HPDE6-E6E7 (cell line): ENCODE data around the gene MB21D2.
A peak's percentile ranks its signal among the peaks of the same experiment; 100 is the strongest.
"Not testable (repeated sequence)": the region's sequence is repeated elsewhere in the genome, so short reads cannot be mapped to it uniquely, and the experiment has no call there.

Experiments
- DNase-seq: peaks from one replicate; pipeline ENCODE4 v3.0.0; 2011; ENCODE audit warnings: missing footprints; ENCODE audit errors: extremely low spot score

Gene MB21D2

DNA sequence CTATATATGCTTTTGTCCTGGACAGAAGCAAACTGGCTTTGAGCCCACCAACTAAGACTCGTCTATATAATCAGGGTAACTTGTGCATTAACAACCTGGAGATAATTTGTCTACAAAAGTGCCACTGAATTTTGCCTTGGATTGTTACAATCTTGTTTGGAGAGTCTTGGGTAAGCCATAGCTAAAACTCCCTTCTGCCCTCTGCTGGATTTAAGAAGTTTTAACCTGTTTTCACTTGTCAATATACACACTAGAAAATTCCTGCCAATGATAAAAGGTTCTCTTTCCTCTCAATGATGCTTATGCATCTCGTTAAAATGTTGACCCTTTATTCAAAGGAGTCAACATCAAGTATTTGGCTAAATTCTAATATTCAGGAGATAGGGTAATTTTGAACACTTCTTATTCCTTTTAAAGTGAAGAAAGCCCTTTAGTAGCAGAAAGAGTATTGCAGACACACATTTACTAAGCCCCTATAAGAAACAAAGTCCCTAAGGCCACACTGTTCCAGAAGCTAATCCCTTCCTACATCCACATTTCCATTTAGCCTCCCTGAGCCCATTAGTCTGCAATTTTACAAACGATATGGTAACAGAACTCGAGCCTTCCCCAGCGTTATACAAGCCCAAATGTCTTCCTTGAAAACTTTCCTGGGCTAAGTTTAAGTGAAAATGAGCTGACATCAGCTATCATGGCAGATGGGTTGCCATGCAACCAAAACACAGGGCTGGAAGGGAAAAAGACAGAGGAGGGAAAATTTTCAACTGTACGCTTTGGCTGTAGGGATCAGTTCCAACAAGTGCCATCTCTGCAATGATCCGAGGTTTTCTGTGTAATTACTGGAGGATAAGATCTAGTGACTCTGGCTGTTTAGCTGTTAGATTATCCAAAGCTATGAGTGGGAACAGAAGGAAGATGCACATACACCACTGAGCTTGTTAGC is 114.4 kb downstream of the MB21D2 start:
- DNase-seq = peak; percentile 29

GRCh38 chr3:192801985-192802384 is 115.7 kb downstream of the MB21D2 start:
- DNase-seq = no peak

- no peak for DNase-seq
These were observed 117.9 kb downstream of the MB21D2 start for GRCh38 chr3:192799721-192800120.

DNA sequence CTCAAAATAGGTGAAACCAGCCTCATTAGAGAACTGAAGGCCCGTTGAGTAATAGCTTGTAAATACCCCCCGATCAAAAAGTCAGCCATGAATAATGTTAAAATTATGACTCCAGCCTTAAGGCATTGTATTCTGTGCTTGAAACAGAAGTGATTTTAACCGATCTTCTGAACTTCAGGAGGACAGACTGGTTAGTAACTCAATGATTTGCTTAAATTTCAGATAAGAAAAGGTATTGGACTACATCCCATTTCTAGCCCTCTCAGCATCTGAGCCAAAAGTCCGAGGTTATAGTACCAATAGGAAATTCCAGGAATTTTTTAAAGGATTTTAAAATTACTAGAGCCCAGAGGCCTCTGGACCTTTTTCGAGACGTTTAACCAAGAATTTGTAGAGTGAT is 122.6 kb downstream of the MB21D2 start:
- DNase-seq = no peak

GRCh38 chr3:192794216-192794615 is 123.4 kb downstream of the MB21D2 start:
- no peak for DNase-seq

DNA sequence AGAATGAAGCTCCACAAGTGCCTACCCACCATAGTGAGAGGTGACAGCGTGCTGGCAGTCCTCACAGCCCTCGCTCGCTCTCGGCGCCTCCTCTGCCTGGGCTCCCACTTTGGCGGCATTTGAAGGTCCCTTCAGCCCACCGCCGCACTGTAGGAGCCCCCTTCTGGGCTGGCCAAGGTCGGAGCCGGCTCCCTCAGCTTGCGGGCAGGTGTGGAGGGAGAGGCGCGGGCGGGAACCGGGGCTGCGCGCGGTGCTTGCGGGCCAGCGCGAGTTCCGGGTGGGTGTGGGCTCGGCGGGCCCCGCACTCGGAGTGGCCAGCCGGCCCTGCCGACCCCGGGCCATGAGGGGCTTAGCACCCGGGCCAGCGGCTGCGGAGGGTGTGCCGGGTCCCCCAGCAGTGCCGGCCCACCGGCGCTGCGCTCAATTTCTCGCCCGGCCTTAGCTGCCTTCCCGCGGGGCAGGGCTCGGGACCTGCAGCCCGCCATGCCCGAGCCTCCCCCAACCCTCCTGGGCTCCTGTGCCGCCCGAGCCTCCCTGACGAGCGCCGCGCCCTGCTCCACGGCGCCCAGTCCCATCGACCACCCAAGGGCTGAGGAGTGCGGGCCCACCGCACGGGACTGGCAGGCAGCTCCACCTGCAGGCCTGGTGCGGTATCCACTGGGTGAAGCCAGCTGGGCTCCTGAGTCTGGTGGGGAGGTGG is 128.7 kb downstream of the MB21D2 start:
- DNase-seq = not testable (repeated sequence)

GRCh38 chr3:192778508-192778907 is 139.1 kb downstream of the MB21D2 start:
- no peak for DNase-seq

DNA sequence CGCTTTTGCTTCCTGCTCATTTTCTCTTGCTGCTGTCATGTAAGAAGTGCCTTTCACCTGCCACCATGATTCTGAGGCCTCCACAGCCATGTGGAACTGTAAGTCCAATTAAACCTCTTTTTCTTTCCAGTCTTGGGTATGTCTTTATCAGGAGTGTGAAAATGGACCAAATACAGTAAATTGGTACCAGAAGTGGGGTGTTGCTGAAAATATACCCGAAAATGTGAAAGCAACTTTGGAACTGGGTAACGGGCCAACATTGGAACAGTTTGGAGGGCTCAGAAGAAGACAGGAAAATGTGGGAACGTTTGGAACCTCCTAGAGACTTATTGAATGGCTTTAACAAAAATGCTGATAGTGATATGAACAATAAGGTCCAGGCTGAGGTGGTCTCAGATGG is 143.3 kb downstream of the MB21D2 start:
- DNase-seq = not testable (repeated sequence)

- DNase-seq = peak; percentile 34
These were observed 145.3 kb downstream of the MB21D2 start for GRCh38 chr3:192772240-192772894.

DNA sequence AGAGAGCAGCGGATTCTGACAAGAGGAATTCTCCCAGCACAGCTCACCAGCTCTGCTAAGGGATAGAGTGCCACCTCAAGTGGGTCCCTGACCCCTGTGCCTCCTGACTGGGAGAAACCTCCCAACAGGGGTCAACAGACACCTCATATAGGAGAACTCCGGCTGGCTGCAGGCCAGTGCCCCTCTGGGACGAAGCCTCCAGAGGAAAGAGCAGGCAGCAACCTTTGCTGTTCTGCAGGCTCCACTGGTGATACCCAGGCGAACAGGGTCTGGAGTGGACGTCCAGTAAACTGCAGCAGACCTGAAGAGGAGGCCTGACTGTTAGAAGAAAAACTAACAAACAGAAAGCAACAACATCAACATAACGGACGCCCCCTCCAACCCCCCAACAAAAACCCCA is 159.0 kb downstream of the MB21D2 start:
- no peak for DNase-seq

GRCh38 chr3:192751148-192751547 is 166.5 kb downstream of the MB21D2 start:
- DNase-seq = no peak

GRCh38 chr3:192750201-192750600 is 167.5 kb downstream of the MB21D2 start:
- DNase-seq = no peak

DNA sequence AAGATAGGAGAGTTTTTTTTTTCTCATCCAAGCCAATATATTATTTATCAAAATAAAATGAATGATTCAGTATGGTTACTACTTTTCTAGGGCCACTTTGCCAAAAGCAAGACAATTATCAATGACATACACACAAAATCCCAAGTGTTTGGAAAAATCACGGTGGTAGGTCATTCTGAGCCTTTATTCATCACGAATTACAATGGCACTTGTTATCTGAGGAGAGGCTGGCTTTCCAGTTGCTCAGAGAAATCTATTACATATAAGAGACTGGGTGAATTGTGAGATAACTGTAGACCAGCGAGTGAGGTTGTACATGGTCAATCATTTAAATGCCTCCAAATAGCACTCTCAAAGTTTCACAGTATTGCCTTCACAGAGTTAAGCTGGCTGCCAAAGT is 169.9 kb downstream of the MB21D2 start:
- DNase-seq = no peak

DNA sequence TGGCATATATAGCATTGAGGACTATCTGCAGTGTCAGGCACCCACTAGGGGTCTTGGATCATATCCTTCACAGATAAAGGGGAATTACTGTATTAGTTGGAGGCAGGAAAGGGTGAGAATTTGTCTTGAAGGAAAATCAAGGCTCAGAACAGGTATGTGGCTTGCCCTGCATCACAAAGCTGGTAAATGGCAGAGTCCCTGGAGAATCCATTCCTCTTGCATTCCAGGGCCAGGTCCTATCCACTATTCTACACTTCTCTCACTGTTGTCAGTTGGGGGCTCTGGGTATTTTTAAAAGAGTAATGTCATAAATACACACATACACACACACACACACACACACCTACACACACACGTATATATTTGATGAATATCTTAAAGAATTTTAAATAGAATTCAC is 170.5 kb downstream of the MB21D2 start:
- no peak for DNase-seq
